Keratinocyte (primary cell): ENCODE results near the gene MGLL. TPM values are rescaled to one million over a fixed set of nuclear protein-coding genes. Genes with fewer than 3 reads are reported as not detected.
A peak's percentile ranks its signal among the peaks of the same experiment; 100 is the strongest.

ENCODE experiments used
- DNase-seq: peaks from one replicate; pipeline ENCODE4 v3.0.0-alpha.2; 2011; ENCODE audit warnings: low read depth, missing footprints, low spot score
- FAIRE-seq: peaks from 2 replicates; lab custom pipeline; 2011; peaks lifted over from hg19 to GRCh38; lab: Jason Lieb, UNC
- H2AFZ ChIP-seq: 2 replicates; pipeline ENCODE4 v1.6.0; 2012; ENCODE audit warnings: low read length, control low read depth, inconsistent platforms; ENCODE audit not compliant: control insufficient read depth
- H3K27ac ChIP-seq: 2 replicates; pipeline ENCODE4 v1.5.1; 2011; ENCODE audit warnings: low read length; ENCODE audit not compliant: control insufficient read depth, insufficient read depth
- H3K27me3 ChIP-seq: 3 replicates; pipeline ENCODE4 v1.6.0; 2011; ENCODE audit warnings: low read length; ENCODE audit not compliant: control insufficient read depth, insufficient read depth; ENCODE audit errors: extremely low read depth
- H3K36me3 ChIP-seq, 2 experiments: 2 replicates in 1 of 2; 3 replicates in 1 of 2; pipeline ENCODE4 v1.5.1; 2011; ENCODE audit warnings: low read length in 2 of 2, mild to moderate bottlenecking in 1 of 2; ENCODE audit not compliant: control insufficient read depth in 2 of 2, insufficient read depth in 2 of 2; ENCODE audit errors: extremely low read depth in 1 of 2
- H3K4me1 ChIP-seq: 3 replicates; pipeline ENCODE4 v1.5.1; 2011; ENCODE audit warnings: low read length; ENCODE audit not compliant: control insufficient read depth, insufficient read depth; ENCODE audit errors: extremely low read depth
- H3K4me2 ChIP-seq: 3 replicates; pipeline ENCODE4 v1.6.0; 2011; ENCODE audit warnings: low read depth, low read length; ENCODE audit not compliant: control insufficient read depth, insufficient read depth; ENCODE audit errors: extremely low read depth
- H3K4me3 ChIP-seq, 3 experiments: fragments of 200-600 bp in 1 of 3; sonication (generic) in 1 of 3; 2 replicates in 2 of 3; 3 replicates in 1 of 3; pipeline ENCODE4 v1.5.1; 2011 to 2016; ENCODE audit warnings: low read length in 3 of 3, mild to moderate bottlenecking in 3 of 3, control low read depth in 2 of 3, inconsistent platforms in 1 of 3, low read depth in 1 of 3, mixed read lengths in 1 of 3, mixed run types in 1 of 3, moderate library complexity in 1 of 3; ENCODE audit not compliant: control insufficient read depth in 2 of 3, insufficient read depth in 2 of 3; ENCODE audit errors: extremely low read depth in 1 of 3
- H3K79me2 ChIP-seq: 2 replicates; pipeline ENCODE4 v1.6.0; 2012; ENCODE audit warnings: low read length; ENCODE audit not compliant: control insufficient read depth, insufficient read depth
- H3K9ac ChIP-seq: 3 replicates; pipeline ENCODE4 v1.6.0; 2011; ENCODE audit warnings: low read length; ENCODE audit not compliant: control insufficient read depth, insufficient read depth; ENCODE audit errors: extremely low read depth
- H3K9me1 ChIP-seq: 3 replicates; pipeline ENCODE4 v1.6.0; 2011; ENCODE audit warnings: low read length; ENCODE audit not compliant: control insufficient read depth, insufficient read depth; ENCODE audit errors: extremely low read depth
- H3K9me3 ChIP-seq: 2 replicates; pipeline ENCODE4 v1.5.1; 2012; ENCODE audit warnings: low read depth, low read length; ENCODE audit not compliant: control insufficient read depth
- H4K20me1 ChIP-seq: 3 replicates; pipeline ENCODE4 v1.6.0; 2011; ENCODE audit warnings: low read length; ENCODE audit not compliant: control insufficient read depth, insufficient read depth; ENCODE audit errors: extremely low read depth
- EZH2 ChIP-seq: IDR thresholded peaks from one replicate; pipeline ENCODE4 v1.6.1; 2012; ENCODE audit warnings: inconsistent platforms, mild to moderate bottlenecking, low read length, moderate library complexity
- dilution Hi-C: fragments of 300-500 bp; cut with MboI; formaldehyde crosslinking; loops from one replicate; pipeline ENCODE4 v1.7.0; 2020; ENCODE audit warnings: low sequenced_read_pairs; ENCODE audit not compliant: extremely low pct_ligation_motif_present
- polyA plus RNA-seq, 5 experiments: library from polyadenylated mRNA; depleted of rRNA in 3 of 5; stranded (reverse) in 3 of 5; stranded (forward) in 1 of 5; unstranded in 1 of 5; fragments of >200 nt; gene quantifications; 1 replicate in 1 of 5; 2 replicates in 3 of 5; 3 replicates in 1 of 5; pipeline versions ENCODE4 v1.2.1 to v1.2.3, GENCODE V29; 2011 to 2012; ENCODE audit warnings: missing spikeins in 2 of 5, low read depth in 1 of 5, low replicate concordance in 1 of 5
- TF ChIP-seq, protein P1 (sequence below), 3 experiments: IDR thresholded peaks in 1 of 3; conservative IDR thresholded peaks in 1 of 3; optimal IDR thresholded peaks in 1 of 3; 2 replicates in 2 of 3; 3 replicates in 1 of 3; pipeline versions ENCODE3 to v1.5.1; 2011; ENCODE audit warnings: low read length in 3 of 3, mild to moderate bottlenecking in 3 of 3, moderate library complexity in 2 of 3, control low read depth in 1 of 3, inconsistent platforms in 1 of 3; ENCODE audit not compliant: insufficient read depth in 2 of 3; ENCODE audit errors: extremely low read depth in 1 of 3

The MGLL gene
- polyA plus RNA-seq, 1 donor (not counting 4 experiments of a cell fraction or from before 2014, with no cell fraction given), result 17.8 TPM

DNA sequence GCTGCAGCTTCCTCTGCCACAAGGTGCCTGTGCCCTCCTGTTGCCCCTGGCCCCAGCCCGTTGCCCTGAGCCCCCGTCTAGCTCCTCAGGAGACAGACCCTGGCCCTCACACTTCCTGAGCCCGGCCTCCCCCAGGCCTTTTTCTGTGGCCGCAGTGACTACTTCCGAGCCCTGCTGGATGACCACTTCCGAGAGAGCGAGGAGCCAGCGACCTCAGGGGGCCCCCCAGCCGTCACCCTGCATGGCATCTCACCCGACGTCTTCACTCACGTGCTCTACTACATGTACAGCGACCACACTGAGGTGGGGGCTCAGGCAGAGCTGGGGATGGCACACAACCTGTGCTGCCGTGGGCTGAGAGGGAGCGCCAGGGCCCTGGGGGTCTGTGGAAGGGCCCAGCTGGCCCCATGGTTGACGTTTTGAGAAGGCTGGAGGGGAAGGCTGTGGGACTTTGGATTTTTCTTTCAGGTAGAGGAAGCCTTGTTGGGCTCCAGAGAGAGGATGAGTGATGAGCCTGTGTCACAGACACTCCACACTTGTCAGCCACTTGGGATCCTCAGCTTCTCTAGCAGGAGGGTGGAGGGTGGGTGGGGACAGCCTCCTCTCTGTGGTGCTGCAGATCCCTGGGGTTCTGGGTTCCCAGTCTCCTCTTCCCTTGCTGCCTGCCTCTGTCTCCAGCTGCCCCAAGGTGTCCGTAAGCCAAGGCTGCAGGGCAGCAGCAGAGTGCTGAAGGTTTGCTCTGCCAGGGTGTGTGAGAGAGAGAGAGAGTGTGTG lies 144.6 kb downstream of the MGLL start:
- dilution Hi-C loops, result no loop called here

DNA sequence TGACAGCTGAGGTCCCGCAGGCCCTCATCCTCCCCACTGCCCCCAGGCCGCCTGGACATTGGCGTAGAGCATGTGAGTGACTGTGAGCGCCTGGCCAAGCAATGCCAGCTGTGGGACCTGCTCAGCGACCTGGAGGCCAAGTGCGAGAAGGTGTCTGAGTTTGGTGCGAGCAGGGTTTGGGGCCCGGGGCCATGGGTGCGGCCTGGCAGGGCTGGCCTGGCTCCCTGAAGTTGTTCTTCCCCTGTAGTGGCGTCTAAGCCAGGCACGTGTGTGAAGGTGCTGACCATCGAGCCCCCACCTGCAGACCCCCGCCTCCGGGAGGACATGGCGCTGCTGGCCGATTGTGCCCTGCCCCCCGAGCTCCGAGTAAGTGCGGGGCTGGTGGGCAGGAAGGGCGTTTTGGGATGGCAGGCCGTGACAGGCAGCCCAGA lies 145.4 kb downstream of the MGLL start:
- Histone ChIP-seq H3K27me3 (no peaks in the 10 kb centered on the region), H3K9ac (no peak overlapping the region), H3K4me2 (no peak overlapping the region), H3K27ac (no peak overlapping the region), H3K4me3 (no peak overlapping the region), H3K4me1 (peaks cover 35% of the 10 kb centered on the region), H3K9me1 (no peaks in the 10 kb centered on the region), H2AFZ (no peak overlapping the region), H3K36me3 (peaks cover 1 to 6% of the 10 kb centered on the region in 2 experiments), H3K9me3 (no peaks in the 10 kb centered on the region), H4K20me1 (no peaks in the 10 kb centered on the region), H3K79me2 (no peaks in the 10 kb centered on the region)
- dilution Hi-C loops, result no loop called here
- FAIRE-seq (no peak), DNase-seq (no peak)
- TF ChIP-seq, protein P1, sequence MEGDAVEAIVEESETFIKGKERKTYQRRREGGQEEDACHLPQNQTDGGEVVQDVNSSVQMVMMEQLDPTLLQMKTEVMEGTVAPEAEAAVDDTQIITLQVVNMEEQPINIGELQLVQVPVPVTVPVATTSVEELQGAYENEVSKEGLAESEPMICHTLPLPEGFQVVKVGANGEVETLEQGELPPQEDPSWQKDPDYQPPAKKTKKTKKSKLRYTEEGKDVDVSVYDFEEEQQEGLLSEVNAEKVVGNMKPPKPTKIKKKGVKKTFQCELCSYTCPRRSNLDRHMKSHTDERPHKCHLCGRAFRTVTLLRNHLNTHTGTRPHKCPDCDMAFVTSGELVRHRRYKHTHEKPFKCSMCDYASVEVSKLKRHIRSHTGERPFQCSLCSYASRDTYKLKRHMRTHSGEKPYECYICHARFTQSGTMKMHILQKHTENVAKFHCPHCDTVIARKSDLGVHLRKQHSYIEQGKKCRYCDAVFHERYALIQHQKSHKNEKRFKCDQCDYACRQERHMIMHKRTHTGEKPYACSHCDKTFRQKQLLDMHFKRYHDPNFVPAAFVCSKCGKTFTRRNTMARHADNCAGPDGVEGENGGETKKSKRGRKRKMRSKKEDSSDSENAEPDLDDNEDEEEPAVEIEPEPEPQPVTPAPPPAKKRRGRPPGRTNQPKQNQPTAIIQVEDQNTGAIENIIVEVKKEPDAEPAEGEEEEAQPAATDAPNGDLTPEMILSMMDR (optimal IDR thresholded peaks at IDR 0.05 in 1 of 3, IDR thresholded peaks at IDR 0.05 in 1 of 3, conservative IDR thresholded peaks at IDR 0.05 in 1 of 3; ENCODE audit: extremely low read depth in 1 of 3, insufficient read depth in 2 of 3, low read length in 3 of 3), result no peak

More for the DNA sequence above, 144.6 kb downstream of the MGLL start:
- peaks cover 33% of the 10 kb centered on the region for H3K4me1 ChIP-seq
- FAIRE-seq (peak; percentile 34), DNase-seq (no peak)
- H3K79me2 ChIP-seq, result no peaks in the 10 kb centered on the region
- H3K9me3 ChIP-seq, result no peaks in the 10 kb centered on the region
- no peaks in the 10 kb centered on the region for H4K20me1 ChIP-seq
- TF ChIP-seq, protein P1 (optimal IDR thresholded peaks at IDR 0.05 in 1 of 3, IDR thresholded peaks at IDR 0.05 in 1 of 3, conservative IDR thresholded peaks at IDR 0.05 in 1 of 3; ENCODE audit: extremely low read depth in 1 of 3, insufficient read depth in 2 of 3, low read length in 3 of 3), result no peak
- TF ChIP-seq EZH2, result no peak
- H3K9ac ChIP-seq, result no peak overlapping the region
- no peak overlapping the region for H3K27ac ChIP-seq
- no peak overlapping the region for H3K4me2 ChIP-seq
- H3K27me3 ChIP-seq, result no peaks in the 10 kb centered on the region
- no peak overlapping the region for H2AFZ ChIP-seq
- no peaks in the 10 kb centered on the region for H3K9me1 ChIP-seq
- peaks cover 1 to 6% of the 10 kb centered on the region in 2 experiments for H3K36me3 ChIP-seq
- H3K4me3 ChIP-seq, result no peak overlapping the region
